Measurements from ENCODE around the gene IGF1R. TPM values are rescaled to one million over a fixed set of nuclear protein-coding genes. Genes with fewer than 3 reads are reported as not detected.

IGF1R gene
- total and polyA plus RNA-seq, 2 of the 13 experiments (the other 11 are each of a cell fraction or from before 2014, with no cell fraction given): 15.9 to 18.4 TPM

GRCh38 chr15:98727115-98728040, 79.0 kb downstream of the IGF1R start (continued):
- peak; percentile 44; the same call in 1 of the 2 replicates for TF ChIP-seq ZNF503 (CRISPR knock-in tag; IDR thresholded peaks at IDR 0.05)
- no peak for TF ChIP-seq FOXO1 (CRISPR knock-in tag; IDR thresholded peaks at IDR 0.05)
- TF ChIP-seq, protein P1, sequence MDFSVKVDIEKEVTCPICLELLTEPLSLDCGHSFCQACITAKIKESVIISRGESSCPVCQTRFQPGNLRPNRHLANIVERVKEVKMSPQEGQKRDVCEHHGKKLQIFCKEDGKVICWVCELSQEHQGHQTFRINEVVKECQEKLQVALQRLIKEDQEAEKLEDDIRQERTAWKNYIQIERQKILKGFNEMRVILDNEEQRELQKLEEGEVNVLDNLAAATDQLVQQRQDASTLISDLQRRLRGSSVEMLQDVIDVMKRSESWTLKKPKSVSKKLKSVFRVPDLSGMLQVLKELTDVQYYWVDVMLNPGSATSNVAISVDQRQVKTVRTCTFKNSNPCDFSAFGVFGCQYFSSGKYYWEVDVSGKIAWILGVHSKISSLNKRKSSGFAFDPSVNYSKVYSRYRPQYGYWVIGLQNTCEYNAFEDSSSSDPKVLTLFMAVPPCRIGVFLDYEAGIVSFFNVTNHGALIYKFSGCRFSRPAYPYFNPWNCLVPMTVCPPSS (IDR thresholded peaks at IDR 0.05): no peak
- TF ChIP-seq NPAS2 (CRISPR knock-in tag; IDR thresholded peaks at IDR 0.05; ENCODE audit: borderline replicate concordance): no peak
- TF ChIP-seq, protein P2, sequence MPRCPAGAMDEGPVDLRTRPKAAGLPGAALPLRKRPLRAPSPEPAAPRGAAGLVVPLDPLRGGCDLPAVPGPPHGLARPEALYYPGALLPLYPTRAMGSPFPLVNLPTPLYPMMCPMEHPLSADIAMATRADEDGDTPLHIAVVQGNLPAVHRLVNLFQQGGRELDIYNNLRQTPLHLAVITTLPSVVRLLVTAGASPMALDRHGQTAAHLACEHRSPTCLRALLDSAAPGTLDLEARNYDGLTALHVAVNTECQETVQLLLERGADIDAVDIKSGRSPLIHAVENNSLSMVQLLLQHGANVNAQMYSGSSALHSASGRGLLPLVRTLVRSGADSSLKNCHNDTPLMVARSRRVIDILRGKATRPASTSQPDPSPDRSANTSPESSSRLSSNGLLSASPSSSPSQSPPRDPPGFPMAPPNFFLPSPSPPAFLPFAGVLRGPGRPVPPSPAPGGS (CRISPR knock-in tag; IDR thresholded peaks at IDR 0.05): no peak
- no peak; the same call in 1 of the 2 replicates for TF ChIP-seq DMAP1 (CRISPR knock-in tag; IDR thresholded peaks at IDR 0.05)
- TF ChIP-seq EEA1 (CRISPR knock-in tag; IDR thresholded peaks at IDR 0.05; ENCODE audit: borderline replicate concordance): no peak
- no peak for TF ChIP-seq ATRX (CRISPR knock-in tag; IDR thresholded peaks at IDR 0.05; ENCODE audit: borderline replicate concordance)
- no peak for TF ChIP-seq SRSF9 (IDR thresholded peaks at IDR 0.05; ENCODE audit: borderline replicate concordance, insufficient read depth, low read depth, low read length, poor library complexity, severe bottlenecking)
- no peak for TF ChIP-seq ASH2L (IDR thresholded peaks at IDR 0.05; ENCODE audit: insufficient read length, low read depth, low read length)
- TF ChIP-seq ZNF629 (CRISPR knock-in tag; conservative IDR thresholded peaks at IDR 0.05): no peak
- TF ChIP-seq ZHX2 (IDR thresholded peaks at IDR 0.05; ENCODE audit: low read depth): no peak
- no peak for TF ChIP-seq ZHX2 (CRISPR knock-in tag; IDR thresholded peaks at IDR 0.05; ENCODE audit: borderline replicate concordance)
- no peak for TF ChIP-seq GPBP1L1 (CRISPR knock-in tag; IDR thresholded peaks at IDR 0.05)
- peak; percentile 54; the same call in 1 of the 2 replicates for TF ChIP-seq BRCA1 (CRISPR knock-in tag; IDR thresholded peaks at IDR 0.05)
- no peak for TF ChIP-seq SOX6 (IDR thresholded peaks at IDR 0.05)
- peak; percentile 64; the same call in 1 of the 2 replicates for TF ChIP-seq SOX6 (CRISPR knock-in tag; IDR thresholded peaks at IDR 0.05)
